OCI-M2 (cell line): Measurements from ENCODE around the gene SEC61A1.

Experiments used
- DNase-seq: peaks from one replicate; lab custom pipeline; 2025; ENCODE audit not compliant: unreplicated experiment; lab: John Stamatoyannopoulos, UW

SEC61A1 gene

DNA sequence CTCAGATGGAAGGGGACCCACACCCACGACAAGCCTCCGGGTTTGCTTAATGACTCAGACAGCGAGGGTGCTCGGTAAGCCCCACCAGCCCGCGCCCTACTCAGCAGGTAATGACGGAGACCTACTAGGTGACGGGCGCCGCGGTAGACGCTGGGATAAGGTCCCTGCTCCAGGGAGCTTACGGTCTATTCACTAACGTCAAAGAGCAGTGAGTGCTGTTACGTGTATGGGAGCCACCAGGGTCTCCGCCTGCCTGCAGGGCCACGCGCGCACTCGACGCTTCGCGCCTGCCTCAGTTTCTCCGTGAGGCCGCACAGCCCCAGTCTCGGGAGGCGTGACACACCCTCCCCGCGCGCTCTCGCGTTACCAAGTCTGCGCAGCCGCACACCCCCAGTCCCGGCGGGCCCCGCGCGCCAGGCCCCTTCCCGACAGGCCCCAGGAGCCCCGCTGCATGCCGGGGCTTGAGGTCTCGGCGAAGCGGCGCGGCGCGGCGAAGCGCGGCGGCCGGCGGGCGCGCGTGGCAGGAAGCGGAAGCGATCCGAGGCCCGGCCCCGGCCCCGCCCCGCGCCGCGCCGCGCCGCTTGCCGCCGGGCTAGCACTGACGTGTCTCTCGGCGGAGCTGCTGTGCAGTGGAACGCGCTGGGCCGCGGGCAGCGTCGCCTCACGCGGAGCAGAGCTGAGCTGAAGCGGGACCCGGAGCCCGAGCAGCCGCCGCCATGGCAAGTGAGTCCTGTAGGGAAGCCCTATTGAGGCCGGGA lies at the start of gene SEC61A1:
Gene SEC61A1, plus strand, starts transcription at position 601 of the 758 bp plus-strand sequence. Its CDS starts 116 bp downstream, at position 717.
- peak; percentile 27 for DNase-seq

DNA sequence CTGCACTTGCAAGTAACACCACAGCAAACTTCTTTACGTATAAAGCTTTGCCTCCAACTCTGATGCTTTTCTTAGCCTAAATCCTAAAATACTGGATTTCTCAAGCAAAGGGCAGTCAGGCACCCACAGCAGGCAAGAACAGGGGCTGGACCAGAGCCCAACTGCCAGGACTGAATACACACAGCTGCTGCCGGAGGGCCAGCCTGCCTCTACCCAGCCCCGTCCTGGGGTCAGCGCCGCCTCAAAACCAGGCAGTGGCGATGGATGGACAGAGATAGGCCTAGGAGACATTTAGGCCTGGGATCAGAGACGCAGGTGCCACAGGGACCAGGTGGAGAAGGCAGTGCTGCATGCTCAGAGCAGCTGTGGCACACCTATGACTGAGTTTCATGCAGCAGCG lies 47.6 kb upstream of the SEC61A1 start:
- no peak for DNase-seq

DNA sequence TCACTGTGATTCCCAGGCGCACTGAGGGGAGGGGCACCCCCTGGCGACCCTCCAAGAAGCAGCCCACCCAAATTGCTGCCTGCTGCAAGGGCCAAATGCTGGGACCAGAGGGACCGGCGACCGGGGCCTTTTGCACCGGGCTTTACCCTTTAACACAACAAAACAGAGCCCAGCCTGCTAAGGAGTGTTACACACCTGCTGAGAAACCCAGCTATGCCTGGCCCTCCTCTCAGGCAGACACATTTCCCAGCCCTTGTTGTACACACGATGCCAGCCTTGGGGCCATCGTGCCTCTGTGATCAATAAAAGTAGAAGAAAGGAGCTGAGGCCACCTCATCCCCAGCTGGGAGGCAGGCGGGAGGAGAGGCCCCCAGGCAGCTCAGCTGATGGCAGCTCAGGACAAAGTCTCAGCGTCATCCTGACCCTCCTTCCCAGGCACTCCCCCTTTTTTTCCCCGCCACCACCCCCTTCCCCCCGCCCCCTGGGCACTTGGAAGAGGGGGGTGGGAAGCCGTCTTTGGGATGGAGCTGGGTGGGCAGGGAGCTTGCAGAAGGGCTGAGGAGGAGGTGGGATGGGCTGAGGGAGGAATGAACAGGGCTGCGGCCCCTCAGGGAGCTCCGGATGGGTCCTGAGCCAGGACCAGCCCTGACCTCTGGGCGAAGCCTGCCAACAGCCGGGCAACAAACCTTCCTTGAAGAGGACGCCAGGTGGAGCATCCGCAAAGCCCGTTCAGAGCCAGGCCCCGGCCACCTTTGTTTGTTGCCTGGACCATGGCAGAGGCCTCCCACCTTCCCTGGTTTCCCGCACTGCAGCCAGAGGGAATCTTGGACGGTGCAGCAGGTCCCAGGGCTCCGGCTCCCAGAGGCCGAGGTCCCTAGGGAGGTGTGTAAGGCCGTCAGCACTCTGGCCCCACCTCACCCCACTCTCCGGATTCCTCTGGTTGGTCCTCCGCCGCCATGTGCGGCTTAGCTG lies 45.9 kb upstream of the SEC61A1 start:
- DNase-seq, result no peak

DNA sequence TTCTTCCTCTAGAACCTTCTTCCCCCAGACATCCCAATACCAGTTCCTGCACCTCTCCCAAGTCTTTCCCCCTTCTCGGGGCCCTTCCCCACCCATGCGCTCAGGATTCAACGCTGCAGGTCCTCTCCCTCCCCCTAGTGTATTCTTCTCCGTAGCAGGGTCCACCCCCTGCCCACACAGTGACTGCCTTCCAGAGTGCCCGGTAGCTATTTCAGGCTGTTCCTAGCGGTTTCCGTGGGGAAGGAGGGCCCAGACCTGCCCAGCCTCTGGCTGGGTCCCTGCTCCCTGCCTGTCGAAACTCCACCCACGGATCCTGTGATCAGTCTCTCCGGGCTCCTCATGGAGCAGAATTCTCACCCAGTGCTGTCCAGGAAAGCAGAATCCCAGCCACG lies 45.2 kb upstream of the SEC61A1 start:
- no peak for DNase-seq

DNA sequence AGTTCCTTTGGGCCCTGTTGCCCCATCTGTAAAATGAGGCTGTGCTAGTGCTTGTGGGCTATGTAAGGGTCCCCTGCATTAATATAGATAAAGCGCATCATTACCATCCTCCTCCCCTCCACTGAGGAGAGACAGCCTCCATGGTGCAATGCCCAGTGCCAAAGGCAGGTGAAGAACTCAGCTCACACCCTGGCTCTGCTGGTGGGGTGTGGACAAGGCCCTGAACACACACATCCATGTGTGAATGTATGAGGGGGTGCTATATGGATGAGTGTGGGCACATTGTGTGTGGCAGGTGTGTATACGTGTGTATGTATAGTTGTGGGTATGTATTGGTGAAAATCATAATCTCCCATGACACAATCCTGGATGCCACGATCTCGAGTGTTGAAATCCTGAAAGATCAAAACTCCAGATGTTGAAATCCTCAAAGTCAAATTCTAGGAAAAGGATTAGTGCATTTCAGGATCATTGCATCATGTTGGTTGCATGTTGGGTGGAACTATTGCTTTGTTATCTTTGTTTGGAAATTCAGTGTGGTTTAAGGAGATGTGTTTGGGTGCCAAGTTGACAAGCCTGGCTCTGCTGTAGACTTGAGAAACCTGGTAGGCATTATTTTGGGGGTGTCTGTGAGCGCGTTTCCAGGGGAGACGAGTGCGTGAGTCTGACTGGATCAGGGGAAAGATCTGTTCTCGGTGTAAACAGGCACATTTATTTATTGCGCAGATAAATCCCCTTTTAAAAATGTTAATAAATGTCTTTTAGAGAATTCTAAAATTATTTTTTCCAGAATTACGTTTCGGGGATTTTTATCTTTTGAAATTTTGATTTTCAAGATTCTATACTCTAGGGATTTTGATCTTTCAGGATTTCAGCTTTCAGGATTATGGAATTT lies 42.0 kb upstream of the SEC61A1 start:
- DNase-seq, result no peak

DNA sequence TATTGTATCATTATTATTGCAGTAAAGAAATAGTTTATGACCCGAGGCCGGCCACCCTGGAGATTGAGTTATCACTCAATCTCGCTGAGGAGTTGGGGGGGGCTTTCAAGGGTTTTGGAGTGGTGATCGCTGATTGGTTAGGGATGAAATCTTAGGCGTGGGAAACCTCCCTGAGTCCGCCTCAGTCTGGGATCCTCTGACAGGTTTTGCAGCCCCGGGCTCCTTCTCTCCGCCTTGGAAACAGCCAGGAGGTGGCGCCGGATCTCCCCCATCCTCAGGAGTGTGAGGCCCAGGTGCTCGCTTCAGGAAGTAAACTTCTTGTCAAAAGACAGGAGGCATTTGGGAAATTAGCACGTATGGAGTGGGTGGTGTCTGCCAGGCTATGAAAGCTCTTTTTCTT lies 41.1 kb upstream of the SEC61A1 start:
- DNase-seq, result no peak

DNA sequence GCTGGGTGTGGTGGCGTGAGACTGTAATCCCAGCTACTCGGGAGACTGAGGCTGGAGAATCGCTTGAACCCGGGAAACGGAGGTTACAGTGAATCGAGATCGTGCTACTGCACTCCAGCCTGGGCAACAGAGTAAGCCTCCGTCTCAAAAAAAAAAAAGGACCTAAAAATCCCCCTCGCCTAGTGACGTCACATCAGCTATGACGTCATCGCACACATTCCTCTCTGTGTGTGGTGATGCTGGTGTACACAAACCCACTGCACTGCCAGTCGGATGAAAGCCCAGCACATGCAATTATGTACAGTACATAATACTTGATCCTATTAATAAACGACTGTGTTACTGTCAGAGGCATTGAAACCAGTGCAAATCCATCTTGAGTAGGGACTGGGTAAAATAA lies 40.2 kb upstream of the SEC61A1 start:
- no peak for DNase-seq

DNA sequence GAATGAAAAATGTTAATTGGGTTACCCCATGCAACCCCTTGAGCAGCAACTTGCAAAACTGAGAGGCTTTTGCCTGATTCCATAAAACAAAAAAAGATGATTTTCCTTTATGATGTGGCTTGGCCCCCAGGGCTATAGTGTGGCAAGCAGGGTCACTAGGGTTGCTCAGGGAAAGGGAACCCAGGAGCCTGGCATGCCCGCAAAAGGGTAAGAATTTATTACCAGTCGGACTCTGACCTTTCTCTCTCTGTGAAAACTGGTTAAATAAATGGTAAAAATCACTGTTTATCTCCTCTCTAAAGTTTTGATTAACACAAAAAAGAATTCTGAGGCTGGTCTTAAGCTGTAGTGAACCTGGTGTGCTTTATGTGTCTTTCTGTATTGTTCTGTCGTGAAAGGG lies 37.7 kb upstream of the SEC61A1 start:
- DNase-seq, result no peak

DNA sequence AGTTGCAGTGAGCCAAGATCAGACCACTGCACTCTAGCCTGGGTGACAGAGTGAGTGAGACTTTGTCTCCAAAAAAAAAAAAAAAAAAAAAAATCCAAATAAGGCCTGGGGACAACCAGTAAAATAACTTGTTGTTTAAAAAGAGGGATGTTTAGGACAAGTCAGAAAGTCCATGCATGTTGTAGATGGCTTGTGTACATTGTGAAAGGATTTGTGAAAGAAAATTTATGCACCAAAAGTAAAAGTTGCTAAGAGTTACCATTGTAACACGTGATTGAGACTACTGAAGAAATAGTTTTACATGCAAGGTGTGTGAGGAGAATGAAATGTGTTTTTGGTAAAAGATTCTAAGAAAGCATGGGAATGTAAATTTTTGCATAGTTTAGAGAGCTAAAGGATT lies 35.7 kb upstream of the SEC61A1 start:
- DNase-seq, result no peak

DNA sequence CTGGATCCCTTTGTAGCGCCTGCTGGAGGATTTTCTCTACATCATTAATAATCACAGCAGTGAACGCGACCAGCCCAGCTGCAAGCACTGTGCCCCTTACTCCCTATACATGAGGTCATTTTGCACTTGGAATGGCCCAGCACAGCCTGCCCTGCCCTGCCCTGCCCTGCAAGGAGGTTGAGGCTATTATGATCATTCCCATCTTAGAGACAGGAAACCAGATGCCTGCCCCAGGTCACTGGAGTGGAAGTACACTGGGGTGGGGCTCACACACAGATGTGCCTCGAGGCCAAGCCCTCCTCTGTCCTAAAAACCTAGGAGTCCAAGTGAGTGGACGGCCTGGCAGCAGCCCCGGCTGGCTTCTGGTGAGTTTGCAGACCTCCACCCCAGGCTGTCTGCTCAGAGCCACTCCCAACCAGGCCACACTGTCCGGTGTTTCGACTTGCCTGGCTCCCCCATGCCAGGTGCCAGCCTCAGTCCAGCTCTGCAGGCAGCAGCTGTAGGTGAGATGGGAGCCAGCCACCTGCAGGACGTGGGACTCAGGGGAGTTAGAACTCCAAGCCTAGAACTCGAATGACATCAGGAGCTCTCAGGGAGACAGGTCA lies 30.4 kb upstream of the SEC61A1 start:
- no peak for DNase-seq

DNA sequence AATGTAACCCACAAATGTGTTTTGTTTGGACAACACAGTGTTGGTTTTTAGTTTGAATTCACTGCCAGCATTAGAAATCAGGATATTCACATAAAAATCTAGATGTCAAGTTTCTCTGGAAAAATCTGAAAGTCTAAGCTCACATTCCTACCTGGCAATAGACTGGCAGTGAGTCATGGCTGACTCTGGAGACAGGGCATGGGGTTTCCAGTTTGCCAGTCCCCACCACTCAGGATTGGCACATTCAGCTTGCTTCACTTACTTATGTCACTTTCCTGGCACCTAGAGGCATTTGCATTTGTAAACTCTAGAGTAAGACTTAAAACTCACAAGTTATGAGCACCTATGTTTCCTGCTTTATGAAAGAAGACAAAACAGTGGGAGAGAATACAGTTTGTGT lies 19.1 kb upstream of the SEC61A1 start:
- DNase-seq, result no peak

DNA sequence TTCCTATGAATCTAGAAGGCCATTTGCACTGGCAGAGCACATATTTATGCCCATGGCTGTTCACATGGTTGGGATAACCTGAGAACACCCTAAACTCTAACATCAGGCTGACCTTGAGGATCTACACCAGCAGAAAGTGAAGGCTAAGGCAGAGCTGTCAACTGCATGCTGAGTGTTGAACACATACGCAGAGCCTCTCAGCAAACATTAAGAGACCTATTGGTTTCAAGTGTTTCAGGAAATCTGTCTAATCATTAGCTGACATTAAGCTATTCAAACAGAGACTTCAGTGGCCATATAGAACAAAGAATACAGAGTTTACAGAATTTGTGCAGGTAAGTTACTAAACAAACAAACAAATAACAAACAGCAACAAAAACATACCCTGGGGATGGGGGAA lies 16.1 kb upstream of the SEC61A1 start:
- no peak for DNase-seq

DNA sequence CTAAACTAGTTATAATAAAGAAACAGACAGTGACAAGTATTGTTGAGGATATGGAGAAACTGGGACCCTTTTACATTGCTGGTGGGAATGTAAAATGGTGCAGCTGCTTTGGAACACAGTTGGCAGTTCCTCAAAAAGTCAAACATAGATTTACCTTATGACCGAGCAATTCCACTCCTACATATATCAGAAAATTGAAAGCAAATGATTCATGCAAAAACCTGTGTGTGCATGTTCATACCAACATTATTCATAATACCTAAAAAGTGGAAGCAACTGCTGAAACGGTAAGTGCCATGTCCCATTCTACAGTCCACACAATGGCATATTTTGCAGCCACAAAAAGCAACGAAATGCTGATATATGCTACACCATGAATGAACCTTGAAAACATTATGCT lies 12.2 kb upstream of the SEC61A1 start:
- DNase-seq, result no peak

DNA sequence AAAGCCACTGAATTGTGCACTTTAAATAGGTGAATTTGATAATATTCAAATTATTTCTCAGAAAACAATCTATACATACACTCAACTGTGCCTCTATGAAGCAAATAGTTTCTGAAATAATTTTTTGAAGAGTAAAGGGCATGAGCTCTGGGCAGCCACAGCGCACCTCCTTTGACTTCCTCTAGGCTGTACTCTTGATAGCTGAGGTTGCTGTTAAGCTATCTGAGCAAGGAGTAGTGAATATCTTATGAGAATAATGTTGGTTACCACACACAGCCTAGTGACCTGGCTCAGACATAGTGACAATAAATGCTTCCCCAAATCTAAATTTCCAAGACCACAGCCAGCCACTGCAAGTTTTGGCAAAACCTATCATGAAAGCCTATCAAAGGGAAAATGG lies 11.6 kb upstream of the SEC61A1 start:
- DNase-seq, result no peak

DNA sequence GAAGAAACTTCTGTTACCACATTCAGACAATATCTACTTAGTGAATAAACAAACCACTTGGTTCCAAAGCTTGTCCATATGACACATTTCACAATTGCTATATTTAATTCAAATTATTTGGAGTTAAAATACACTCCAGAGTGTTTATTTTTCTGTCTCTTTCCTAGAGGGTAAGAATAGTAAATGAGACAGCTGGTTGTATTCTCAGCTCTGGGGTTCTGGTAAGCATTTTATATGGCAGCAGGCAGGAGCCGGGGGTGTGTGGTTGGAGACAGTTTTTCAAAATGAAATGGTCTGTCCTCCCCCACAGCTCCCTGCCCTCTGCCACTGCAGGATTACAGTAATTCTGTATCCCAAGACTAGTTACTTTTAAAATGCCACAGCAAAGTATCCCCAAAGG lies 10.9 kb upstream of the SEC61A1 start:
- DNase-seq, result no peak

DNA sequence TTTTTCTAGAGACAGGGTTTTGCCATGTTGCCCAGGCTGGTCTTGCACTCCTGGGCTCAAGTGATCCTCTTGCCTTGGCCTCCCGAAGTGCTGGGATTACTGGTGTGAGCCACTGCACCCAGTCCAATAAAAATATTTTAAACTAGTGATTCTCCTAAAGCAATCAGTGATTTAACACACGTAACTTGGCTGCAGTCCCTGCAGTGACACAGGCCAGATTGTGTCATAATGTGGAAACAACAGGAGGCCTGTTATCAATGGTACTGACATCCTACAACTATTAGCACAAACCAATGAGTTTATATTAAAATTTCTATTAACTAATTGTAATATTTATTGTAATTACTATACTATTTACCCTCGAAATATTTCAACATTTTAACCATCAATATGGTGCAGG lies 1.6 kb upstream of the SEC61A1 start:
- no peak for DNase-seq

DNA sequence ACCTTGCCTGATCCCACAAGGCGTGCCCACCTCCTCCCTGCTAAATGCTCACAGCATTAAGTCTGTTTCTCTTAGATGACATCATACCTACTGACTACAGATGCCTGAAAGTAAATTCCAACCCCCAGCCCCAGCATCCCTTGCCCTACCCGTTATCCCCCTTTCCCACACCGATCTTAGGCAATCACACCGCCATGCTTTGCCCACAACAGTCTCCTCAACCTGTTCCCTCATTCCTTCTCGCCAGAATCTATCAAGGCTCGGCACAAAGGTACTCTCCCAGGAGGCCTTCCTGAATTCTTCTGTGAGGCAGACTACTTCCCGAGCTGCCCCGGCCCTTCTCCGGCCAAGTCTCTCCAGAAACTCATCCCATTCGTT lies 789 bp upstream of the SEC61A1 start:
- DNase-seq, result no peak

DNA sequence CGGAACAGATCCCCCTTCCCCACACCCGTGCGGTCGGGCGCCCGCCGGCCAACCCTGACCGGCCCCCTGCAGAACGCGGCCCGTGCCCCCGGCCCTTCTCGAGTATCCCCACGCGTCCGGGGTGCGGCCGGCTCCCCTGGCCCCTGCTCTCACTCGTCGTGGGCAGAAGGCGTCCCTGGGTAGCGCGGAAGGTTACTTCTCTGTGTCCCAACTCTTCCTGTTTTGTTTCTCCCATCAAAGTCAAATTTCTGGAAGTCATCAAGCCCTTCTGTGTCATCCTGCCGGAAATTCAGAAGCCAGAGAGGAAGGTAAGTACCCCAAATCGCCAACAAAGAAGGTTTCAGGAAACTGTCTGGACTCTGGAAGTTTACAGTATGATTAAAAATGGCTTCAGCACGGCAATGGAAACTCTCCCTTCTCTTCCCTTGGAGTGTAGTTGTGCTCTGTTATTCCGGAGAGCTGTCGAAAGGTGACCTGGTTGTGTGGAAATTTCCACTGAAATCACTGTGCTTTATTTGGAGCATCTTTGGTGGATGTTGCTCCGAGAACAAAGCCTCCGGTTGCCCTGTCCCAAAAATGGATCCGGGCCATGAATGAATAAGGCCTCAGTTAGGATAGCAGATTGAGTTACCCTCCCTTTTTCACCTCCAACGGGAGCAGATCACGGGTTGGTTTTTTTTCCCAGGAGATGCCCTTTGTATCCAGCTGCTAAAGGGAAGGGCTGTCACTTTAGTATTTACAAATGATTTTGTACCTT lies 536 bp downstream of the SEC61A1 start:
- no peak for DNase-seq

DNA sequence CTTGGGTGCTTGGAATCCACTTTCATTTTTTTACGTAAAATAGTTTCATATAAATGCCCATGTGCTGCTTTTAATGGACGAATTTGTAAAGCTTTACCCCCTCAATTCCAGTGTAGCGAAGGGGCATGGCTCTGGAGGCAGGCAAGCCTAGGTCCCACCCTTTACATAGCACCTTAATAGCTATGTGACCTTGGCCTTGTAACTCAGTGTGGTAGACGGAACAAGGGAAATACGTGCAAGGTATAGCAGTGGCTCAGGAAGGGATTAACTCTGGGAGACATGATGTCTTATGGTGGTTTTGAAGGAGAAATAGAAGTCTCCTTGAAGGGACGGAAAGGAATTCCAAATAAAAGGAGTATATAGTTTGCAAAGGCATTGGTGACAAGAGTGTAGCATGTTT lies 1.4 kb downstream of the SEC61A1 start:
- DNase-seq, result no peak

DNA sequence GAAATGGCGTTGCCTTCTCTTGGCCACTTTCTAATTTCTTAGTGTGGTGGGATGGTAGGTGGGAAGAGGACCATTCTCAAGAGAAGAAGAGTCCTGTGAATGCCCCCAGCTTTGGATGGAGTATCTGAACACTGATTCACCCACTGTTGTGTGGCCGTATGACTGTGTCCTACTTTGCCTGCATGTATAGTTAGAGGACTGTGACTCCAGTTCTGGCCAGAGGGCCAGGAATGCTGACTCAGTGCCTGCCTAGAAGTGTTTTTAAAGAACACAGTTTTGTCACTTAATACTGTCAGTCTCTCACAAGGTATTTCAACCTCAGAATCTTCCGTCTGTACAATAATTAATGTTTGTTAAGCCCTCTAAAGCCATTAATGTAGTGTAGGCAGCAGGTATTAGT lies 2.1 kb downstream of the SEC61A1 start:
- DNase-seq, result no peak
